Measurements from ENCODE around the gene TSC1. TPM values are rescaled to one million over a fixed set of nuclear protein-coding genes. Genes with fewer than 3 reads are reported as not detected.

TSC1 gene
- total RNA-seq, 1 experiment from 2014 or later: 53.5 TPM

GRCh38 chr9:132883349-132884294 lies 60.8 kb downstream of the TSC1 start:
- no TSS peak for BruUV-seq (replicated peaks)
- H3K9me3 Mint-ChIP-seq (ENCODE audit: unreplicated experiment): no peaks in the 10 kb centered on the region
- Histone ChIP-seq H3K4me1 (peaks cover 8% of the 10 kb centered on the region; the same call in 1 of the 2 replicates), H3K9me3 (no peaks in the 10 kb centered on the region), H3K36me3 (ENCODE audit: control insufficient read depth, insufficient read depth, low read length) (no peaks in the 10 kb centered on the region), H3K27me3 (replicated peaks; ENCODE audit: control insufficient read depth, insufficient read depth, low read length) (no peaks in the 10 kb centered on the region), H3K4me3 (ENCODE audit: low read depth, low read length) (no peak overlapping the region)
- H3K4me3 Mint-ChIP-seq (ENCODE audit: unreplicated experiment): no peak overlapping the region
- H3K4me1 Mint-ChIP-seq (ENCODE audit: low read depth, unreplicated experiment): no peaks in the 10 kb centered on the region
- H3K27me3 Mint-ChIP-seq (ENCODE audit: insufficient read depth, unreplicated experiment): no peaks in the 10 kb centered on the region
- CTCF ChIA-PET: interaction anchor here (0.6 kb wide), 1 partner anchor 33 kb away, joined by 4 read pairs; no protein-coding TSS in a partner anchor
- peaks cover 4% of the 10 kb centered on the region for H3K36me3 Mint-ChIP-seq (ENCODE audit: insufficient read depth, unreplicated experiment)
- intact Hi-C loops (cut with micrococcal nuclease; ENCODE audit: unreplicated experiment): no loop called here
- DNase-seq: no peak
- POLR2A ChIA-PET: no interaction called here
- TF ChIP-seq CTCF (IDR thresholded peaks at IDR 0.05; ENCODE audit: insufficient read depth in 1 of 2, low read depth in 1 of 2, low read length in 1 of 2, severe bottlenecking in 1 of 2, unreplicated experiment in 1 of 2): no peak
- no peak overlapping the region for H3K27ac Mint-ChIP-seq (ENCODE audit: unreplicated experiment)

- TF ChIP-seq CTCF (IDR thresholded peaks at IDR 0.05; ENCODE audit: insufficient read depth in 1 of 2, low read depth in 1 of 2, low read length in 1 of 2, severe bottlenecking in 1 of 2, unreplicated experiment in 1 of 2): no peak
- no peaks in the 10 kb centered on the region for H3K27me3 ChIP-seq (replicated peaks; ENCODE audit: control insufficient read depth, insufficient read depth, low read length)
- peaks cover 8% of the 10 kb centered on the region; the same call in 1 of the 2 replicates for H3K4me1 ChIP-seq
- no peaks in the 10 kb centered on the region for H3K4me1 Mint-ChIP-seq (ENCODE audit: low read depth, unreplicated experiment)
- ChIA-PET POLR2A (no interaction called here), CTCF (interaction anchor here (0.6 kb wide), 2 partner anchors 32 to 67 kb away, joined by 4 read pairs; no protein-coding TSS in a partner anchor)
- no peaks in the 10 kb centered on the region for H3K9me3 ChIP-seq
- no peak for DNase-seq
- no TSS peak for BruUV-seq (replicated peaks)
- H3K9me3 Mint-ChIP-seq (ENCODE audit: unreplicated experiment): no peaks in the 10 kb centered on the region
- H3K27me3 Mint-ChIP-seq (ENCODE audit: insufficient read depth, unreplicated experiment): no peaks in the 10 kb centered on the region
- H3K27ac Mint-ChIP-seq (ENCODE audit: unreplicated experiment): no peak overlapping the region
- no peaks in the 10 kb centered on the region for H3K36me3 ChIP-seq (ENCODE audit: control insufficient read depth, insufficient read depth, low read length)
- H3K36me3 Mint-ChIP-seq (ENCODE audit: insufficient read depth, unreplicated experiment): peaks cover 4% of the 10 kb centered on the region
- no peak overlapping the region for H3K4me3 ChIP-seq (ENCODE audit: low read depth, low read length)
- no peak overlapping the region for H3K4me3 Mint-ChIP-seq (ENCODE audit: unreplicated experiment)
- intact Hi-C loops (cut with micrococcal nuclease; ENCODE audit: unreplicated experiment): no loop called here
Measured at GRCh38 chr9:132882616-132883015, 61.8 kb downstream of the TSC1 start.

- no peaks in the 10 kb centered on the region for H3K9me3 Mint-ChIP-seq (ENCODE audit: unreplicated experiment)
- intact Hi-C loops (cut with micrococcal nuclease; ENCODE audit: unreplicated experiment): no loop called here
- Histone ChIP-seq H3K9me3 (no peaks in the 10 kb centered on the region), H3K27me3 (replicated peaks; ENCODE audit: control insufficient read depth, insufficient read depth, low read length) (no peaks in the 10 kb centered on the region), H3K36me3 (ENCODE audit: control insufficient read depth, insufficient read depth, low read length) (no peaks in the 10 kb centered on the region), H3K4me1 (peaks cover 8% of the 10 kb centered on the region; the same call in 1 of the 2 replicates), H3K4me3 (ENCODE audit: low read depth, low read length) (no peak overlapping the region)
- peaks cover 4% of the 10 kb centered on the region for H3K36me3 Mint-ChIP-seq (ENCODE audit: insufficient read depth, unreplicated experiment)
- H3K27me3 Mint-ChIP-seq (ENCODE audit: insufficient read depth, unreplicated experiment): no peaks in the 10 kb centered on the region
- no peak for DNase-seq
- H3K4me1 Mint-ChIP-seq (ENCODE audit: low read depth, unreplicated experiment): no peaks in the 10 kb centered on the region
- CTCF ChIA-PET: no interaction called here
- POLR2A ChIA-PET: no interaction called here
- no peak for TF ChIP-seq CTCF (IDR thresholded peaks at IDR 0.05; ENCODE audit: insufficient read depth in 1 of 2, low read depth in 1 of 2, low read length in 1 of 2, severe bottlenecking in 1 of 2, unreplicated experiment in 1 of 2)
- H3K27ac Mint-ChIP-seq (ENCODE audit: unreplicated experiment): no peak overlapping the region
- H3K4me3 Mint-ChIP-seq (ENCODE audit: unreplicated experiment): no peak overlapping the region
- BruUV-seq (replicated peaks): no TSS peak
Measured at GRCh38 chr9:132881826-132882225, 62.6 kb downstream of the TSC1 start.

Measured in Caco-2 (cell line).